WTC11 (cell line): ENCODE data around the gene DDB1.

ENCODE experiments used
- AFF4 ChIP-seq: sonication (generic); formaldehyde crosslinking; IDR thresholded peaks from 2 replicates; pipeline ENCODE4 v1.8.1; 2023; ENCODE audit warnings: mild to moderate bottlenecking, missing genetic modification reagents, borderline replicate concordance
- ATF6 ChIP-seq: sonication (generic); formaldehyde crosslinking; IDR thresholded peaks from 2 replicates; pipeline ENCODE4 v1.8.1; 2023; ENCODE audit warnings: mild to moderate bottlenecking, missing genetic modification reagents
- CREM ChIP-seq: sonication (generic); formaldehyde crosslinking; IDR thresholded peaks from 2 replicates; pipeline ENCODE4 v1.8.1; 2022; ENCODE audit warnings: mild to moderate bottlenecking, missing genetic modification reagents, moderate library complexity
- CTCF ChIP-seq: fragments of 200-600 bp; IDR thresholded peaks from 2 replicates; pipeline ENCODE4 v1.8.0; 2022; ENCODE audit warnings: antibody characterized with exemption
- HMGA2 ChIP-seq: fragments of 250-450 bp; sonication (Bioruptor Pico); IDR thresholded peaks from 2 replicates; pipeline ENCODE4 v1.4.0; 2021; ENCODE audit warnings: mild to moderate bottlenecking, moderate library complexity
- JUN ChIP-seq: sonication (generic); formaldehyde crosslinking; IDR thresholded peaks from 2 replicates; pipeline ENCODE4 v1.8.0; 2023; ENCODE audit warnings: mild to moderate bottlenecking, missing genetic modification reagents
- NR3C1 ChIP-seq: sonication (generic); formaldehyde crosslinking; conservative IDR thresholded peaks from 2 replicates; pipeline ENCODE4 v1.8.1; 2023; ENCODE audit warnings: low read depth, mild to moderate bottlenecking, missing genetic modification reagents
- PRDM15 ChIP-seq: sonication (generic); formaldehyde crosslinking; IDR thresholded peaks from 2 replicates; pipeline ENCODE4 v1.8.0; 2022; ENCODE audit warnings: missing genetic modification reagents
- SMAD4 ChIP-seq: sonication (generic); formaldehyde crosslinking; IDR thresholded peaks from 2 replicates; pipeline ENCODE4 v1.8.0; 2022; ENCODE audit warnings: mild to moderate bottlenecking, missing genetic modification reagents
- SP1 ChIP-seq: sonication (generic); formaldehyde crosslinking; conservative IDR thresholded peaks from 2 replicates; pipeline ENCODE4 v1.8.1; 2022; ENCODE audit warnings: missing genetic modification reagents
- ZBTB43 ChIP-seq: sonication (generic); formaldehyde crosslinking; IDR thresholded peaks from 2 replicates; pipeline ENCODE4 v1.8.1; 2023; ENCODE audit warnings: mild to moderate bottlenecking, missing genetic modification reagents

GRCh38 chr11:61362542-61362875 lies 29.6 kb upstream of the DDB1 start:
- TF ChIP-seq JUN (CRISPR knock-in tag) (no peak), CTCF (no peak), HMGA2 (CRISPR knock-in tag) (no peak), ATF6 (CRISPR knock-in tag) (no peak), SP1 (no peak), AFF4 (CRISPR knock-in tag) (no peak), NR3C1 (CRISPR knock-in tag) (no peak), ZBTB43 (CRISPR knock-in tag) (no peak), SMAD4 (no peak), CREM (CRISPR knock-in tag) (no peak), PRDM15 (CRISPR knock-in tag) (no peak)
